ENCODE data around the gene PGBD5.

PGBD5 gene

DNA sequence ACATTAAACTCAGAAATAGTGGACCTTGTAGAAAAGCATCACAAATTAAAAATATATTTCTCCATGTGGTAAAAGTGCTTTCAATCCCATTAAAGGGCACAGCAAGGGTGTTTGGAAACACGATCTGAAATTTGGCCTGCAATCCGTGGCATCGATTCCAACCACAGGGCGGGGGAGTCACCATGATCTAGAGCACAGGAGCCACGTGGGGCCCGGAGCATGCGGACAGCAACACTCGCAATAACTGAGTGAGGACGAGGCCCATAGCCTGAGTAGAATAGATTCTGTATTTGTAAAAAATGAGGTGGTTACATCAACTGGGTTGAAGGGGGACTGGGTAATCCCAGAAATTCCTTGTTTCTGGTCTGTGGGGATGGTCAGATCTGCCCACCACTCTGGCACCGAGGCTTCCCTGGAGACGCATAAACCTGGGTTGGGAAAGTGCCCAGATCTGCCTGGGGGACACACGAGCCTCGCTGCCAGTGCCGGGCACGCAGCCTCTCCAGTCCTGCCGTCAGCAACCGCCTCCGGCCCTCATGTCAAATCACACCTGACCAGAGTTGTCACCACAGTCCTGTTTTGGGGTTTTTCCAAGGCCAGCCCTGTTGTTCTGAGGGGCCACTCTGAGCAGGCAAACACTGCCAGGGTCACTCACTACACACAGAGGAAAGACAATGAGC, 104.3 kb downstream of the PGBD5 start:
- no peak for DNase-seq (ENCODE audit: low spot score)

- no peak for DNase-seq (ENCODE audit: low spot score)
Measured at GRCh38 chr1:230321341-230321740, 104.8 kb downstream of the PGBD5 start.

GRCh38 chr1:230320804-230321203, 105.3 kb downstream of the PGBD5 start:
- DNase-seq (ENCODE audit: low spot score) = no peak

DNA sequence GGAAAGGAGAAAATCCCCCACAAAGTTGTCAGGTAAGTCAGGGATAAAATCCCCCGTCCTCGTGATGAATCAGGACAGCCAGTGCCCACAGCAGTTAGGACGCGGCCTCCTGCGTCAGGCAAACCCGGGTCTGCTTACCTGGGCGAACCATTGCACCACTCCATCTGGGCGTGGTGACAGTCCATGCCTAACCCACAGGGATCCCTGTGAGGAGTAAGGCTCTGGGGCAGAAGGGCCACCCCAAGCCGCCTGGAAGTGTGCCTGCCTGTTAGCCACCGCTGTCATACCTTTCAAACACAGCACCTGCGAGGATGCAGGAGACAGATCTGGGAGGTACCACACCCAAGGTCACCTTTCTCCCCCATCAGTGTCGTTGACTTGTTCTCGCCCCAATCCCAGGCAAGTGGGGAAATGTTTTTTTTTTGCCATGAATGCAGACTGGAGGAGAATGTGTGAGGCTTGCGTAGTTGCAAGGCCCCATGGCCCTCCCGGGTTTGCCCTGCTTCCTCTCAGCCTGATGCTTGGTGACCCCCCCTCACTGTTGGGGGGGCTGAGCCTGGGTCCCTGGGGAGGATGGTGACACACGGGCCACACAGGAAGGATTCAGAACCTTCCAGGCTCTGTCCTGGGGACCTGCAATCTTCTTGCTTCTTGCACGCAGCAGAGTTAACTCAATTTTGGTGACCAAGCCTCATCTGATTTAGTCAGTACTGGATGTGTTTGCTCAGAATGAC, 107.0 kb downstream of the PGBD5 start:
- DNase-seq (ENCODE audit: low spot score) = no peak

DNA sequence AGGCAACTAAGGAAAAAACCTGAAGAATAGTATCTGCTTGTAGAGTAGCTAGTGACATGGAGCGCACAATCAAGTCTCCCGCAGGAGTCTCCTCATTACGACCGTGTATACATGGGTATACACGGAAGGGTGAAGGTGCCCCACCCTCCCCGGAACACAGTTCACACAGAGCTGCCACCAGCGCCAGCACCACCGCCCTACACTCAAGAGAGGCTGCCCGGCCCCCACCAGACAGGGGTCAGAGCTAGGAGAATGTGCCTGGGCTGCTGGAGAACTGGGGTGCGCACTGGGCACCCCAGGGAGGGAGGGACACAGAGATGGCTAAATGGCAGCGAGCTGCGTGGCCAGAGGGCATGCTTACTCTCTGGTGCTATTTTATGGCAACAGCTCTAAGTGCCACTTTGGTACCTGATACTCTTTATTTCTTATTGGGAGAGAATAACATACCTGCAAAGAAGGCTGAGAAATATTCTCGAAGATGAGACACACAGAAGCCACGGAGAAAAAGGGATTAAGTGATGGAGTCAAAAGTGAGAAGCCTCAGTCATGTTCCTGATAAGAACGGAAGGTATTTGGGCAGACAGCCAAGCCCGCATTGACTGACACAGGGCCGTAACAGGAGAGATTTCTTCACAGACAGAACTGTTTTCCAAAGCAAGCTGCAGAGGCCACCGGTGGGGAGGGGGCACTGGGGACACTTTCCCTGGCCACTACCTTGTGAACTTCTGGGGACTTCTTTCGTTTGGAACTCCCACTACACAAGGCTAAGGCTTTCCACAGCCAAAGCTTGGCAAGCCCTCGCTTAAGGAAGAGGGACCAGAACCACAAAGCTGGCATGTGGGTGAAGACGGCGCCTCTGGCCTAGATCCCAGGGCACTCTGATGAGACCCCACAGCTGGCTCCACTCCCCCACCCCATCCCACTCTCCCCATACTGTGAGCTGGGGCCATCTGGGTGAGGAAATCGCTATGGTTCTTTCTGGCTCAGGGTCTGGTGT, 108.0 kb downstream of the PGBD5 start:
- DNase-seq (ENCODE audit: low spot score) = no peak

- DNase-seq (ENCODE audit: low spot score) = no peak
Measured at GRCh38 chr1:230316864-230317745, 109.0 kb downstream of the PGBD5 start.

DNA sequence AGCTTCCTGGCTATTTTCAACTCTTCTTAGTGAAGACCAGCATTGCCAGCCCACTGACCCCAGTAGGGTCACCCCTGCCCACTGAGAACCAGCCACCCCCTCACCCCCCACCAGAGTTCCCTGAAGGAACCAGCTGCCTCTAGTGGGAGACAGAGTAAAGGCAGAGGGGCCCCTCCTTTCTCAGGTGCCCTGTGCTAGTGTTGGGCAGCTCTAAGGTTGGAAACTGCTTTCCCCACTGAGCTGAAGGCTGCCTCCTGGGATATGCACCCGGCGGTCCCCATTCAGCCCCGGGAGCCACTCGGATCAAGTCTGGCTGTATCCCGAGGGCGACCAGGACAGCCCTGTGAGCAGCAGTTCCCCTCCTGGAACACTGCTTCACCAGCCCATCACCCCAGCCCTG, 111.0 kb downstream of the PGBD5 start:
- no peak for DNase-seq (ENCODE audit: low spot score)

- DNase-seq (ENCODE audit: low spot score) = no peak
Measured at GRCh38 chr1:230314142-230314470, 112.0 kb downstream of the PGBD5 start.

- DNase-seq (ENCODE audit: low spot score) = no peak
Measured at GRCh38 chr1:230313453-230314141, 112.5 kb downstream of the PGBD5 start.

DNA sequence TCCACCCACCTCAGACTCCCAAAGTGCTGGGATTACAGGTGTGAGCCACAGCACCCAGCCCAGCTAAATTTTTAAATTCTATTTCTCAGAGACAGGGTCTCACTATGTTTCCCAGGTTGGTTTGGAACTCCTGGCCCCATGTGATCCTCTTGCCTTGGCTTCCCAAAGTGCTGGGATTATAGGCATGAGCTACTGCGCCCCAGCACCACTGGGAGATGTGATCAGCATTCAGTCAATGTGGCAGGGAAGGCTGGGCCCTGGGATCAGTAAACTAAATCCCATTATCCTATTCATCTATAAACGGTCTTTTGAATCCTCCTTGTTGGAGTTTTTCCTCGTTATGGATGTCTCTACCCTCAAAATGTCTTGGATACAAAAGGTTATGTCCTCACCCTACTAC, 113.5 kb downstream of the PGBD5 start:
- DNase-seq (ENCODE audit: low spot score) = no peak

DNA sequence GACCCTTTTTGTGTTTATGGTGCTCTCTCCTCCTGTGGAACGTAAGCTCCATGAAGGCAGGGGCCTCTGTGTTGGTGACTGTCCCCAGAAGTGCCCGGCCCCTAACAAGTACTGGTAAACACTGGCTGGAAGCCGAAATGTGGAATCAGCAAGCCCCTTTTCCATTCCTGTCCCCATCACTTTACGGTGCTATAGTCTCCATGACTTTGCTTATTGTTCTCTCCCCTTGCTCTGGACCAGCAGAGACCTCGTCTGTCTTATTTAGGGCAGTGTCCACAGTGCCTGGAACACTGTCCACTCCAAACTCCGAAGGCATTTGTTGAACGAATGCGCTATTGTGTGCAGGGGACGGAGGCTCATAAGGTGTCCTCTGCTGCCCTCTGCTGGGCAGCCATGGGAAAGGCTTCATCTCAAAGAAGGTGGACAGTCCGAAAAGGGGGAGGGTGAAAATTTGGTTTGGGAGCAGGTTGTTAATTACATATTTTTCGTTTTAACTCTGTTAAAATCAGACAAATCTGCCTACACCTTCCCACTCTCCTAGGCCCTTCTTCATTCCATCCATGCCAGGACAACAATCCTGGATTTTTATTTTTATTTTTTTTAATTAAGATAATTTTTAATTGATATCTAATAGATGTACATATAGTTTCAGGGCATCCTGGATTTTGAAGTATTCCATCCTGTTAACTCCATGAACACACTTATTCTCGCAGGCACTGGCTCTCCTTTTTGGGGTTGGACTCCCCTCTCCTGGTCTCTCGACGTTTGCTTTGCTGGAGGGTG, 115.6 kb downstream of the PGBD5 start:
- peak; percentile 61 for DNase-seq (ENCODE audit: low spot score)

GRCh38 chr1:230309646-230310177, 116.4 kb downstream of the PGBD5 start:
- DNase-seq (ENCODE audit: low spot score) = no peak

DNA sequence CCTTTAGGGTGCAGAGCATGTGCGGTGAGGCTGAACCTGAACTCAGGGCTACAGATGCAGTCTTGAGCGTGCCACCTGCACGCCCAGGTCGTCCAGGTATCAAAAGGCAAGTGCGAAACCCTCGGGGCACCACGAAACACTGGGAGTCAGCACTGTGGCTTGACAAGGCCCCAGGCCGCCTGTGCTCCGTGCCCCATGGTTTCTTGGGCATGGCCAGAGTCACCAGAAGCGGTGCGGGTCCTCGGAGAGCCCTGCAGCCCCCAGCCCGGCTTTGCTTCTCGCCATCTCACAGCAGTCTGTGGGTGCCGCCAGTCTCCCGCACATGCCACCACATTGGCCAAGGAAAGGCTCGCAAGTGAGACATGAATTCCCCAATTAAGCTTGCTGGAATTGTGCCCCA, 117.3 kb downstream of the PGBD5 start:
- DNase-seq (ENCODE audit: low spot score) = no peak

DNA sequence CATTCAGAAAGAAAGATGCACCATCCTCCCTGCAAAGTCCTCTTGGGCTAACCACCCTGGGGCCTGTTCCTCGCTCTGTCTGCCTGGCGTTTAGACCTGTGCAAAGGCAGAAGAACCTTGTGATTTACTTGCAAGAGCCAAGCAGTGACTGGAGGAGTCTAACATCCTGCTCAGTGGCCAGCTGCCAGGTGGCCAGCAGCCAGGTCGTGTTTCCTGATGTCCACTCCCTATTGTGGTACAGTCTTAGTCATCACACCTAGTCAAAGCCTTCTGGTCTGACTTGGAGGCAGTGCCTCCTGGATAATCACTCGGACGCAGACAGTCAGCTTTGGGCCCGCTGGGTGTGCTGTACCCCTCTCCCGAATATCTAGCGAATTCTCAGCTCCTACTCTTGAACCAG, 118.1 kb downstream of the PGBD5 start:
- DNase-seq (ENCODE audit: low spot score) = no peak

GRCh38 chr1:230307213-230307612, 118.9 kb downstream of the PGBD5 start:
- no peak for DNase-seq (ENCODE audit: low spot score)

DNA sequence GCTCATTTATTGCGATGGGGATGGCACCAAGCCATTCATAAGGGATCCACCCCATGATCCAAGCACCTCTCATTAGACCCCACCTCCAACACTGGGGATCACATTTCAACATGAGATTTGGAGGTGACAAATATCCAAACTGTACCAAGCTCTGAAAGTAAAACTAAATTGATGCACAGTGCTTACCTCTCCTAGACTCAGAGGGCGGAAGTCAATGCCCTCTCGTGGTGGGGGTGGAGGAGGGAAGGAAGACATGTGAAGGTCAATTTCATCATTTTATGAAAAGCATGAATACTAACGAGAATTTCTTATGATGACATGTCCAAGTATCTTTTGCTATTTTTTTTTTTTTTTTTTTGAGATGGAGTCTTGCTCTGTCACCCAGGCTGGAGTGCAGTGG, 120.0 kb downstream of the PGBD5 start:
- DNase-seq (ENCODE audit: low spot score) = no peak

GRCh38 chr1:230303822-230304221, 122.3 kb downstream of the PGBD5 start:
- DNase-seq (ENCODE audit: low spot score) = no peak

DNA sequence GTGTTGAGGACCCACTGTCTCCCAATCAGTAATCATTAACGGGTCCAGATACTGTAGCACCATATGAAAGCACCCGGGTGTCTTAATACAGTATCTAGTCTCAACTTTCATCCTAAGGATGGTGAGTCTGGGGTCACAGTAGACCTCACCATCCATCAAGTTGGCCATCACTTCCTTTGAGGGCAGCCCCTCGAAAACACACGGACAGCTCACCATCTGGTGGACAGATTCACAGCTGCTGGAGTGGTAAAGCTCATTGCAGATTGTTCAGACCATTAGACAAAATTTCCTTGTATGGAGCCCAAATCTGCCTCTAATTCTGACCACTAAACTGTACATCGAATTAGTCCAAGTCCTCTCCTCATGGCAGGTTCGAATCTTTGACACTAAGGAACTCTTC, 123.1 kb downstream of the PGBD5 start:
- DNase-seq (ENCODE audit: low spot score) = no peak

GRCh38 chr1:230301822-230302221, 124.3 kb downstream of the PGBD5 start:
- DNase-seq (ENCODE audit: low spot score) = no peak

GRCh38 chr1:230301322-230301721, 124.8 kb downstream of the PGBD5 start:
- DNase-seq (ENCODE audit: low spot score) = no peak
